Stomach (tissue), 9 donors: ENCODE measurements around the gene CHST14. TPM values are rescaled to one million over a fixed set of nuclear protein-coding genes. Genes with fewer than 3 reads are reported as not detected.

Experiments used
- DNase-seq, 2 donors: peaks; one replicate each; pipeline versions ENCODE4 v3.0.0 to v3.0.0-alpha.2; 2013 to 2019
- H3K27ac ChIP-seq, 5 donors: fragments of 200-600 bp in 4 of 5; sonication (generic) in 4 of 5; one replicate each; pipeline ENCODE4 v1.5.1; 2013 to 2019; ENCODE audit warnings: mild to moderate bottlenecking in 1 of 5, moderate library complexity in 1 of 5
- H3K27me3 ChIP-seq, 3 donors: fragments of 200-600 bp; sonication (generic); one replicate each; pipeline ENCODE4 v1.5.1; 2017 to 2019; ENCODE audit warnings: mixed run types in 1 of 3
- H3K36me3 ChIP-seq, 4 donors: fragments of 200-600 bp; sonication (generic); 1 replicate in 3 of 4; 2 replicates in 1 of 4; pipeline ENCODE4 v1.5.1; 2016 to 2019
- H3K4me1 ChIP-seq, 4 donors: fragments of 200-600 bp; sonication (generic); one replicate each; pipeline ENCODE4 v1.5.1; 2016 to 2019
- H3K4me3 ChIP-seq, 4 donors: fragments of 200-600 bp; sonication (generic) in 3 of 4; one replicate each; pipeline ENCODE4 v1.5.1; 2016 to 2019; ENCODE audit warnings: mild to moderate bottlenecking in 1 of 4
- H3K9me3 ChIP-seq, 4 donors: fragments of 200-600 bp; sonication (generic); one replicate each; pipeline ENCODE4 v1.5.1; 2016 to 2019
- EP300 ChIP-seq: sonication (generic); formaldehyde crosslinking; IDR thresholded peaks from one replicate; pipeline ENCODE4 v1.6.1; 2017; ENCODE audit warnings: antibody characterized with exemption
- POLR2A ChIP-seq, 4 donors: fragments of 450-650 bp; IDR thresholded peaks; one replicate each; pipeline ENCODE4 v1.6.1; 2016; ENCODE audit warnings: antibody characterized with exemption in 4 of 4, control low read depth in 2 of 4, mild to moderate bottlenecking in 1 of 4, moderate library complexity in 1 of 4
- POLR2AphosphoS5 ChIP-seq, 3 donors: sonication (generic); formaldehyde crosslinking; IDR thresholded peaks; one replicate each; pipeline ENCODE4 v1.6.1; 2016; ENCODE audit warnings: antibody characterized with exemption in 3 of 3
- WGBS, 5 donors: extraction: QIAGEN DNeasy Blood & Tissue Kit in 3 of 5; methylation state at CpG; one replicate each; pipeline versions ENCODE4 v1.1.5 to v1.1.7; 2013 to 2018; 5-methylcytosine and 5-hydroxymethylcytosine counted together
- intact Hi-C: fragments of 100-400 bp; cut with DNase I; formaldehyde crosslinking; loops from one replicate; pipeline ENCODE4 v1.15.1; 2023; ENCODE audit warnings: low total_unique reads
- polyA plus RNA-seq, 3 donors: library from polyadenylated mRNA; stranded (reverse); fragments of 200-250 nt; gene quantifications; one replicate each; pipeline ENCODE4 v1.2.3, GENCODE V29; 2013
- total RNA-seq, 5 donors: library from RNA; depleted of rRNA; stranded (reverse); fragments of >200 nt; gene quantifications; one replicate each; pipeline versions ENCODE4 v1.1.0 to v1.2.3, GENCODE V29; 2014 to 2016
- TF ChIP-seq, protein P1 (sequence below), 7 experiments: fragments of 450-650 bp in 4 of 7; fragments of 200-600 bp in 3 of 7; sonication (generic) in 3 of 7; IDR thresholded peaks; one replicate each; pipeline ENCODE4 v1.5.1; 2016 to 2019; ENCODE audit warnings: antibody characterized with exemption in 7 of 7, control low read depth in 2 of 7, mild to moderate bottlenecking in 1 of 7
- donor health status: healthy with polysubstance abuse.
- donor health status: Bipolar disorder and iron deficiency.
- donor health status: healthy.

CHST14 gene
- total and polyA plus RNA-seq, 8 donors = 0.92 to 14.6 (median 5.1) TPM

GRCh38 chr15:40499931-40500330 lies 29.1 kb downstream of the CHST14 start:
- DNase-seq = no peak
- Histone ChIP-seq H3K27me3 (peaks cover 0 to 7% (median 0%) of the 10 kb centered on the region in 3 donors), H3K36me3 (no peaks in the 10 kb centered on the region), H3K4me3 (no peak overlapping the region), H3K27ac (no peak overlapping the region), H3K4me1 (no peaks in the 10 kb centered on the region), H3K9me3 (no peaks in the 10 kb centered on the region)
- intact Hi-C loops = no loop called here
- 68 to 92% (median 79%) methylated on average over 4 of the region's 4 CpGs for WGBS, 5 donors
- TF ChIP-seq EP300 (no peak), POLR2A (IDR thresholded peaks at IDR 0.05) (no peak), POLR2AphosphoS5 (IDR thresholded peaks at IDR 0.05) (no peak)
- TF ChIP-seq, protein P1, sequence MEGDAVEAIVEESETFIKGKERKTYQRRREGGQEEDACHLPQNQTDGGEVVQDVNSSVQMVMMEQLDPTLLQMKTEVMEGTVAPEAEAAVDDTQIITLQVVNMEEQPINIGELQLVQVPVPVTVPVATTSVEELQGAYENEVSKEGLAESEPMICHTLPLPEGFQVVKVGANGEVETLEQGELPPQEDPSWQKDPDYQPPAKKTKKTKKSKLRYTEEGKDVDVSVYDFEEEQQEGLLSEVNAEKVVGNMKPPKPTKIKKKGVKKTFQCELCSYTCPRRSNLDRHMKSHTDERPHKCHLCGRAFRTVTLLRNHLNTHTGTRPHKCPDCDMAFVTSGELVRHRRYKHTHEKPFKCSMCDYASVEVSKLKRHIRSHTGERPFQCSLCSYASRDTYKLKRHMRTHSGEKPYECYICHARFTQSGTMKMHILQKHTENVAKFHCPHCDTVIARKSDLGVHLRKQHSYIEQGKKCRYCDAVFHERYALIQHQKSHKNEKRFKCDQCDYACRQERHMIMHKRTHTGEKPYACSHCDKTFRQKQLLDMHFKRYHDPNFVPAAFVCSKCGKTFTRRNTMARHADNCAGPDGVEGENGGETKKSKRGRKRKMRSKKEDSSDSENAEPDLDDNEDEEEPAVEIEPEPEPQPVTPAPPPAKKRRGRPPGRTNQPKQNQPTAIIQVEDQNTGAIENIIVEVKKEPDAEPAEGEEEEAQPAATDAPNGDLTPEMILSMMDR (IDR thresholded peaks at IDR 0.05) = no peak

DNA sequence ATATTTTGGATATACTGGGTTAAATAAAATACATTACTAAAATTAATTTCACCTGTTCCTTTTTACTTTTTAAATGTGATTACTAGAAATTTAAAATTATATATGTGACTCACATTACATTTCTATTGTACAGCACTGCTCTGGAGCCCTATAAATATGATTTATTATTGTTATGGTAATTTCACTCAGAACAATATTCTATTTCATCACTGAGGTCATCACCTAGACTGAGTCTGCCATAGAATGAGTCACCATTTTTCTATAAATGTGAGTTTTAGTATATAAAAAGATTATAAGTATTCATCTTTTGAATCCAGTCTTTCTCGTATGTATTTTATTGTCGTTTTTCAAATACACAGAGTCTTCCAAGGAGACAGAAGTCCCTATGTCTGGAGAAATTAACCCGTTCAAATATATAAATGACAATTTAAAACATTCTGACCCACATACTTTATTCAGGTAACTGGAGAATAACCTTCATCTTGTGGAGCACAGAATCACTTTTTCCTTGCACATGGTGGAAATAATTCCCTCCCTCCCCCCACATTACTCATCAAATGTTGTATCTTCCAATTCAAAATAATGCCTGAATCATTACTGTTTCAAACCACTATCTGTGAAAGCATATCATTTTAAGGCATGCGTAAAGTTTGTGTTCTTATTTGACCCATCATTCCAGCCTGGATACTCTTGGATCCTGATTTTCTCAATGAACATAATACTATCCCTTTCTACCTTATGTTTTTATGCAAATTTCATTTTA lies 30.0 kb downstream of the CHST14 start:
- Histone ChIP-seq H3K27me3 (peaks cover 0 to 7% (median 0%) of the 10 kb centered on the region in 3 donors), H3K27ac (no peak overlapping the region), H3K36me3 (no peaks in the 10 kb centered on the region), H3K4me1 (no peaks in the 10 kb centered on the region), H3K4me3 (no peak overlapping the region), H3K9me3 (no peaks in the 10 kb centered on the region)
- intact Hi-C loops = no loop called here
- DNase-seq = no peak
- WGBS, 5 donors = 59 to 84% (median 82%) methylated on average over 4 of the region's 4 CpGs
- TF ChIP-seq, protein P1 (IDR thresholded peaks at IDR 0.05) = no peak
- TF ChIP-seq EP300 = no peak

DNA sequence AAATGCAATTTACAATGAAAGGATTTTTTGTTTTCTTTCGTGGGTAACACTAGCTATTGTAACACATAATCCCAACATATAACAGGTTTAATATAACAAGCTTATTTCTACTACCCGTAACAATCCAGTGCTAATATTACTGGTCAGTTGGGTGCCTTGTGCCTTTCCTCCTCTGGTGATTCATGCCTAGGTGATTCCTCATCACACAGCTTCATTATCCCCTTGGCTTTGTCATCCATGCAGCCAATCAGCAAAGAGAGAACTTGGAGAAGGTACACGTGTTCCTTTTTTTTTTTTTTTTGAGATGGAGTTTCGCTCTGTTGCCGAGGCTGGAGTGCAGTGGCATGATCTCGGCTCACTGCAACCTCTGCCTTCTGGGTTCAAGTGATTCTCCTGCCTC lies 30.7 kb downstream of the CHST14 start:
- no peak for TF ChIP-seq POLR2AphosphoS5 (IDR thresholded peaks at IDR 0.05)
- no peak for TF ChIP-seq EP300
- TF ChIP-seq, protein P1 (IDR thresholded peaks at IDR 0.05) = no peak
- TF ChIP-seq POLR2A (IDR thresholded peaks at IDR 0.05) = no peak
- Histone ChIP-seq H3K4me1 (peaks cover 0 to under 1% (median 0%) of the 10 kb centered on the region in 4 donors), H3K27ac (no peak overlapping the region), H3K9me3 (no peaks in the 10 kb centered on the region), H3K27me3 (peaks cover 0 to 7% (median 0%) of the 10 kb centered on the region in 3 donors), H3K36me3 (no peaks in the 10 kb centered on the region), H3K4me3 (no peak overlapping the region)
- intact Hi-C loops = no loop called here
- WGBS, 5 donors = 62 to 78% (median 69%) methylated on average over 6 of the region's 6 CpGs
- DNase-seq = no peak

DNA sequence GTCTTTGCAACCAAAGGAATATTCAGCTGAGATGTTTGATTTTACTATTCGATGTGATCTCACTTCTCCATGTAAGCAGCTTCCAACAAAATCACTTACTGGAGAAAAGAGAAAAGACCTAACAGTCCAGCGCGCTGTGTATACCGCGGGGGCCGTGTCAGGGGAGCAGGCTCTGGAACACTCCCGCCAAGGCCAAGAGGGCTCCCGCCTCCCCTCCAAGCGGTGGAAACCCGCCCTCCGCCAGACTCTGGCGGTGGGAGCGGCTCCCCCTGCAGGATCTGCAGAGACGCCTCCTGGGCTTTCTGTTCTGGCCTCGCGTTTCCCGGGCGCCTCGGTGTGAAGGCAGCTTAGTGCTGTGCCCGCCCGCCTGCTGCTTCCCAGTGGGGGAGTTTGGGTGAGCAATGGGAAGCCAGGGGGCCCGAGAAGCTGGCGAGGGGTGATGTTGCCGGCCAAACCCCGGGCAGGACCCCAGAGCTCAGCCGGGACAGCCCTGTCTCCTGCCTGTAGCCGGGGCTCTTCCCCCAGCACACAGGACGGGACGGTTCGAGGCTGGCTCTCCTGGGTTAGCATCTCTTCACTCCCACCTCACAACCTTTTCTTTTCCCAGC lies 36.3 kb downstream of the CHST14 start:
- Histone ChIP-seq H3K36me3 (no peaks in the 10 kb centered on the region), H3K9me3 (no peaks in the 10 kb centered on the region), H3K27ac (peak overlapping the region in 3 of 5 donors; percentile 24 to 61 (median 26)), H3K27me3 (peaks cover 0 to 13% (median 0%) of the 10 kb centered on the region in 3 donors), H3K4me1 (peaks cover 12 to 28% (median 22%) of the 10 kb centered on the region in 4 donors), H3K4me3 (peak overlapping the region; percentile 29 to 39 (median 36))
- TF ChIP-seq POLR2AphosphoS5 (IDR thresholded peaks at IDR 0.05) (peak in 1 of 3 donors; percentile 41), EP300 (no peak)
- TF ChIP-seq, protein P1 (IDR thresholded peaks at IDR 0.05) = peak in 4 of 7 experiments; percentile 52 to 64 (median 54)
- peak; percentile 78 to 94 for DNase-seq
- intact Hi-C loops = no loop called here
- WGBS, 5 donors = 1 to 5% (median 4%) methylated on average over 19 to 30 of the region's 30 CpGs
